Mesenchymal stem cell (in vitro differentiated cells and primary cell): Measurements from ENCODE around the gene CADPS.

Experiments used
- DNase-seq: peaks from one replicate; pipeline ENCODE4 v3.0.0-alpha.2; 2013
- H2AFZ ChIP-seq: one replicate; pipeline ENCODE4 v1.6.1; 2013; ENCODE audit warnings: low read depth, mild to moderate bottlenecking, control low read depth, inconsistent platforms, low read length, moderate library complexity
- H2AK5ac ChIP-seq: 2 replicates; pipeline ENCODE4 v1.6.1; 2013; ENCODE audit warnings: low read length, moderate library complexity, mild to moderate bottlenecking, inconsistent platforms; ENCODE audit not compliant: severe bottlenecking
- H2BK120ac ChIP-seq: one replicate; pipeline ENCODE4 v1.6.1; 2013; ENCODE audit warnings: low read depth, mild to moderate bottlenecking, inconsistent platforms, low read length, moderate library complexity
- H2BK12ac ChIP-seq, 2 experiments: one replicate each; pipeline ENCODE4 v1.6.1; 2013; ENCODE audit warnings: inconsistent platforms in 2 of 2, low read length in 2 of 2, mild to moderate bottlenecking in 2 of 2, moderate library complexity in 2 of 2, control low read depth in 1 of 2
- H2BK15ac ChIP-seq: one replicate; pipeline ENCODE4 v1.6.1; 2013; ENCODE audit warnings: mild to moderate bottlenecking, low read depth, inconsistent platforms; ENCODE audit not compliant: poor library complexity, severe bottlenecking
- H2BK5ac ChIP-seq: 2 replicates; pipeline ENCODE4 v1.6.1; 2013; ENCODE audit warnings: low read depth, mild to moderate bottlenecking, low read length, control low read depth, inconsistent platforms; ENCODE audit not compliant: poor library complexity, severe bottlenecking
- H3K14ac ChIP-seq, 2 experiments: one replicate each; pipeline ENCODE4 v1.6.1; 2013; ENCODE audit warnings: inconsistent platforms in 2 of 2, low read length in 2 of 2, control low read depth in 1 of 2, mild to moderate bottlenecking in 1 of 2, moderate library complexity in 1 of 2
- H3K18ac ChIP-seq, 2 experiments: one replicate each; pipeline ENCODE4 v1.6.1; 2013; ENCODE audit warnings: inconsistent platforms in 2 of 2, low read length in 2 of 2, control low read depth in 1 of 2, low read depth in 1 of 2, mild to moderate bottlenecking in 1 of 2
- H3K23ac ChIP-seq, 2 experiments: one replicate each; pipeline ENCODE4 v1.6.1; 2013; ENCODE audit warnings: inconsistent platforms in 2 of 2, low read length in 2 of 2, mild to moderate bottlenecking in 2 of 2, moderate library complexity in 2 of 2, control low read depth in 1 of 2
- H3K27ac ChIP-seq: 2 replicates; pipeline ENCODE4 v1.5.1; 2013; ENCODE audit warnings: mild to moderate bottlenecking, moderate library complexity, low read length, control low read depth, inconsistent platforms; ENCODE audit not compliant: poor library complexity, severe bottlenecking
- H3K27me3 ChIP-seq, 2 experiments: 2 replicates each; pipeline versions ENCODE4 v1.6.1 to v1.7.0; 2013; ENCODE audit warnings: low read length in 2 of 2, mild to moderate bottlenecking in 2 of 2, moderate library complexity in 2 of 2, control low read depth in 1 of 2, inconsistent platforms in 1 of 2; ENCODE audit not compliant: control insufficient read depth in 1 of 2, insufficient read depth in 1 of 2
- H3K36me3 ChIP-seq, 2 experiments: 2 replicates each; pipeline versions ENCODE4 v1.6.1 to v1.7.0; 2013; ENCODE audit warnings: low read length in 2 of 2, control low read depth in 1 of 2, inconsistent platforms in 1 of 2, low read depth in 1 of 2, mild to moderate bottlenecking in 1 of 2; ENCODE audit not compliant: insufficient read depth in 2 of 2, control insufficient read depth in 1 of 2
- H3K4ac ChIP-seq, 2 experiments: one replicate each; pipeline ENCODE4 v1.6.1; 2013; ENCODE audit warnings: inconsistent platforms in 2 of 2, low read length in 2 of 2, mild to moderate bottlenecking in 2 of 2, moderate library complexity in 2 of 2, control low read depth in 1 of 2, low read depth in 1 of 2
- H3K4me1 ChIP-seq: 2 replicates; pipeline ENCODE4 v1.6.1; 2013; ENCODE audit warnings: low read depth, low read length, control low read depth; ENCODE audit not compliant: control insufficient read depth, insufficient read depth
- H3K4me2 ChIP-seq: 2 replicates; pipeline ENCODE4 v1.6.1; 2013; ENCODE audit warnings: low read length, mild to moderate bottlenecking, inconsistent platforms; ENCODE audit not compliant: poor library complexity, severe bottlenecking
- H3K4me3 ChIP-seq, 2 experiments: 2 replicates each; pipeline versions ENCODE4 v1.5.1 to v1.7.0; 2013; ENCODE audit warnings: low read length in 2 of 2, mild to moderate bottlenecking in 2 of 2, control low read depth in 1 of 2, low read depth in 1 of 2; ENCODE audit not compliant: insufficient read depth in 1 of 2
- H3K79me1 ChIP-seq: replicated peaks from 2 replicates; pipeline ENCODE4 v1.6.1; 2013; ENCODE audit warnings: mild to moderate bottlenecking, control low read depth, low read length, inconsistent platforms; ENCODE audit not compliant: poor library complexity, severe bottlenecking
- H3K9ac ChIP-seq: 2 replicates; pipeline ENCODE4 v1.7.0; 2013; ENCODE audit warnings: mild to moderate bottlenecking, low read length, moderate library complexity
- H3K9me3 ChIP-seq: 2 replicates; pipeline ENCODE4 v1.7.0; 2013; ENCODE audit warnings: mild to moderate bottlenecking, low read length; ENCODE audit not compliant: control insufficient read depth
- H4K8ac ChIP-seq: one replicate; pipeline ENCODE4 v1.6.1; 2013; ENCODE audit warnings: inconsistent platforms, mild to moderate bottlenecking, low read length, moderate library complexity
- H4K91ac ChIP-seq: one replicate; pipeline ENCODE4 v1.6.1; 2013; ENCODE audit warnings: mild to moderate bottlenecking, low read length, inconsistent platforms
- WGBS: methylation state at CpG from one replicate; pipeline ENCODE4 v1.1.7; 2013; ENCODE audit warnings: mixed read lengths; 5-methylcytosine and 5-hydroxymethylcytosine counted together

The CADPS gene

DNA sequence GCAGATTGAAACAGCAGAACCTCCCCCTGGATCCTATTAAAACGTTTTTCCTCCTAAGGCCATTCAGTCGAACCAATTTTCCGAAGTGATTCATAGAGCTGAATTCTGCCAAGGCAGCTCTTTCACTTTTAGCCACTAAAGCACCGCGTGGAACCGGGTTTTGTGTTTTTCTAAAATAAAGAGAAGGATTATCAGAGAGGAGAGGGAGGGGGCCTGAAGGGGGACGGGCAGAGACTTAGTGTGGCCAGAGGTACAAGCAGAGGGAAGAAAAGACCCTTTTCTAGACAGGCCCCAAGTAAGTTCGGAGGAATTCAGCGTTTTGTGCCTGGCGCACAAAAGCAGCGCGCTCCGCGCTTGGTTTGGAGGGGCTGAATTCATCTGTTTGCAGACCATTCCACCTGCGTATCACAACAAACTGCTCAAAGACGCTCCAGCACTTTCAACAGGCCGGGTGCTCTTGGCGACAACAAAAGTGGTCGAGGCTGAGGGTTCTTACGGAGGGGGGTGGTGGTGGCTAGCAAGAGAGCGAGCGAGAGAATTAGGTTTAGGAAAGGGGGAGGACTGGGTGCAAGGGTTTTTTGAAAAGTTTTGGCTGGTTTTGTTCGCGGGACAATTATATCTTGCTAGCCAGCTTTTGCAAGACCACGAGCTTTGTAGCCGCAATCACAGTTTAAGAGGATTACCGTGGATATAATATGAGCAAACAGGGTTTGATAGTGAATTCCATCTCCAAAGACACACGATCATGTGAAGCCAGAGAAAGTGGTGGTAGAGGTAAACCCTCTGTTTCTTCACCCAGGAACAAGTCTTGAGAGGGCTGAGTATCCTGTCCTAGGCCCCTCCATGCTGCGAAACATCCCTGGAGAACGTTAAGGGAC, 500.6 kb downstream of the CADPS start:
- Histone ChIP-seq H3K27me3 (peaks cover 98 to 100% of the 10 kb centered on the region in 2 experiments), H3K23ac (no peak overlapping the region), H3K18ac (no peak overlapping the region), H2BK120ac (no peak overlapping the region), H3K36me3 (no peaks in the 10 kb centered on the region), H4K91ac (no peak overlapping the region), H3K27ac (no peak overlapping the region), H3K4me2 (peak overlapping the region; percentile 54), H3K4me1 (peaks cover 31% of the 10 kb centered on the region), H2BK15ac (no peak overlapping the region), H2BK5ac (no peak overlapping the region), H3K4me3 (peak overlapping the region in 1 of 2 experiments; percentile 82), H3K9me3 (no peaks in the 10 kb centered on the region), H3K4ac (no peak overlapping the region), H3K9ac (peak overlapping the region; percentile 51), H2AK5ac (no peak overlapping the region), H3K14ac (no peak overlapping the region), H2BK12ac (no peak overlapping the region), H3K79me1 (no peaks in the 10 kb centered on the region), H2AFZ (no peak overlapping the region), H4K8ac (no peak overlapping the region)
- DNase-seq = peak; percentile 23
- WGBS = 4% methylated on average over 26 of the region's 30 CpGs

DNA sequence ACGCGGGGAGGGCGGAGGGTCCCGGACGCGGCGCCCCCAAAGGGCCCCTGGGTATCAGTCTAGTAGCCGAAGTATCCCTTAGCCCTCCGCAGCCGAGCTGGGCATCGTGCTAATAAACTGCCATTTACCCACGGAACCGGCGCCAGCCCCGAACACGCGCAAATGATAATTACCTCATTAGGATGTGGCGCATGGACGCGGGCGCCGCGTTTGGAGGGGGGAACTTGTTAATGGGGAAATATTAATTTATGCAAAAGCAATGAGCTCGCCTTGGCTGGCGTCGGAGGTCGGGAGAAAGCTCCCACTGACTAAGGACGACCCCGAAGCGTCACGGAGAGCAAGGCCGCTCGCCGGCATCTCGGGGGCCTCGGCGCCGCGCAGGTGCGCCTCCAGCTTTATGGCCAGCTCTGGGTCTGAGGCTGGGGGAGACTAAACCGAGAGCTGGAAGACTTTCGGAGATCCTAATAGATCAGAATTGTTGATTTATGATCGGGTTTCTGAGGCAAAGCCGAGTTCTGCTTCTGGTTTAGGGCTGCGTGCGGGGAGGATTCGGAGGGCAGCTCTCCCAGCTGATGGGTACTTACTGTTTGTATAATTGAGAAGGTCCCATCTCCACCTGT, 501.4 kb downstream of the CADPS start:
- Histone ChIP-seq H3K79me1 (no peaks in the 10 kb centered on the region), H3K18ac (no peak overlapping the region), H4K91ac (no peak overlapping the region), H2AFZ (no peak overlapping the region), H3K36me3 (no peaks in the 10 kb centered on the region), H3K9me3 (no peaks in the 10 kb centered on the region), H3K4ac (no peak overlapping the region), H3K9ac (peak overlapping the region; percentile 51), H2BK15ac (no peak overlapping the region), H3K4me3 (peak overlapping the region in 1 of 2 experiments; percentile 82), H2AK5ac (no peak overlapping the region), H4K8ac (no peak overlapping the region), H3K14ac (no peak overlapping the region), H3K4me2 (peak overlapping the region; percentile 54), H2BK120ac (no peak overlapping the region), H3K23ac (no peak overlapping the region), H2BK12ac (no peak overlapping the region), H3K4me1 (peaks cover 38% of the 10 kb centered on the region), H2BK5ac (no peak overlapping the region), H3K27me3 (peaks cover 98 to 100% of the 10 kb centered on the region in 2 experiments), H3K27ac (no peak overlapping the region)
- WGBS = 2% methylated on average over 46 of the region's 47 CpGs
- DNase-seq = no peak

DNA sequence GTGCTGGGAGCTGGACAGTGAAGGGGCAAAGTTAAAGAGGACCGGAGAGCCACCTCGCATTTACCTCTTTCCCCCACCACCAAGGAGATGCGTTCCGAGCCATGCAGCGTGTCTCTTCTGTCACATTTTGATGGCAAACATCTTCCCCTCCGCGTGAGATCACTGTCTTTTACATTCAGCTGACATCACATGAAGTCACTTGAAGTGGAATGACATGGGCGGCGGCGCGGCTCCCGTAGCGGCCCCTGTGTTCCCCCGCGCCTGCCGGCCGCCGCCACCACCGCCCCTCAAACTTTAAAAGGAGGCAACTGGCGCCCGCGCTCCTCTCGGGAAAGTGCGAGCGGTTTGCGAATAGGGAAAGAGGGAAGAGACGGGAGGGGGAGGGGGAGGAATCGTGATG, 502.0 kb downstream of the CADPS start, which contains the start of gene FEZF2:
FEZF2 (minus strand) TSS at position 336 of the 400 bp plus-strand sequence. CDS start 682 bp downstream, outside the sequence.
- peaks cover 37% of the 10 kb centered on the region for H3K4me1 ChIP-seq
- H2BK5ac ChIP-seq = no peak within 1 kb of the TSS
- H3K27ac ChIP-seq = no peak within 1 kb of the TSS
- H3K4ac ChIP-seq = no peak within 1 kb of the TSS
- H4K8ac ChIP-seq = no peak within 1 kb of the TSS
- H4K91ac ChIP-seq = no peak within 1 kb of the TSS
- no peak within 1 kb of the TSS for H2AFZ ChIP-seq
- H3K14ac ChIP-seq = no peak within 1 kb of the TSS
- no peaks in the 10 kb centered on the region for H3K9me3 ChIP-seq
- no peak within 1 kb of the TSS for H3K18ac ChIP-seq
- no peaks in the 10 kb centered on the region for H3K79me1 ChIP-seq
- no peak within 1 kb of the TSS for H3K23ac ChIP-seq
- H3K36me3 ChIP-seq = no peaks in the 10 kb centered on the region
- H2BK120ac ChIP-seq = no peak within 1 kb of the TSS
- DNase-seq = no peak
- H3K9ac ChIP-seq = peak within 1 kb of the TSS; percentile 51
- H3K4me3 ChIP-seq = peak within 1 kb of the TSS in 1 of 2 experiments; percentile 82
- no peak within 1 kb of the TSS for H2BK12ac ChIP-seq
- no peak within 1 kb of the TSS for H2BK15ac ChIP-seq
- peaks cover 98 to 100% of the 10 kb centered on the region in 2 experiments for H3K27me3 ChIP-seq
- peak within 1 kb of the TSS; percentile 54 for H3K4me2 ChIP-seq
- no peak within 1 kb of the TSS for H2AK5ac ChIP-seq
- under 1% methylated on average over 28 of the region's 28 CpGs for WGBS

DNA sequence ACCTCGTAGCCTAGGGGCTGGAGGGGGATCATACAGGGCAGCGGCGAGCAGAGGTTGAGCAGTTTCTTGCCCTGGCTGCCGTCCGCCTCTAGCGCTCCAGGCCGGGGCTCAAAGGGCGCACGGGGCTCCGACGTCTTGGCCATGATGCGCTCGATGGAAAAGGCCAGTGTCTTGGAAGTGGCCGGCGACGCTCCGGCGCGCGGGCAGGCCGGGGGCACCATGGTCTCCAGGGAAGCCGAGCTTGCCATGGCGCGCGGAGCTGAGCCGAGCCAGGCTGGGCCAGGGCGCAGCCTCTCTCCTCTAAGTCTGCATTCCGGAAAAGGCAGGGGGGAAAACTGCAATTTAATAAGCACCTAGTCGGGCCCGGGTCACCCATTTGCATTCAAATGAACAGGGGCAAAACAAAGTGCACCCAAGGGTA, 502.6 kb downstream of the CADPS start:
- H3K27me3 ChIP-seq = peaks cover 98 to 100% of the 10 kb centered on the region in 2 experiments

More for the DNA sequence above, 502.6 kb downstream of the CADPS start:
- Histone ChIP-seq H3K9ac (no peak overlapping the region), H3K4ac (no peak overlapping the region), H3K79me1 (no peaks in the 10 kb centered on the region), H2BK120ac (no peak overlapping the region), H3K27ac (no peak overlapping the region), H2BK12ac (no peak overlapping the region), H3K4me2 (no peak overlapping the region), H2BK15ac (no peak overlapping the region), H3K14ac (no peak overlapping the region), H3K4me3 (no peak overlapping the region), H4K8ac (no peak overlapping the region), H3K23ac (no peak overlapping the region), H2AK5ac (no peak overlapping the region), H3K4me1 (peaks cover 36% of the 10 kb centered on the region), H4K91ac (no peak overlapping the region), H3K9me3 (no peaks in the 10 kb centered on the region), H2BK5ac (no peak overlapping the region), H3K18ac (no peak overlapping the region), H3K36me3 (no peaks in the 10 kb centered on the region), H2AFZ (no peak overlapping the region)
- under 1% methylated on average over 28 of the region's 30 CpGs for WGBS
- DNase-seq = no peak
